Measurements from ENCODE around the gene EIF2S1. TPM values are rescaled to one million over a fixed set of nuclear protein-coding genes. Genes with fewer than 3 reads are reported as not detected.
"Not testable (repeated sequence)": the region's sequence is repeated elsewhere in the genome, so short reads cannot be mapped to it uniquely, and the experiment has no call there.

Gene EIF2S1
- total and polyA plus RNA-seq, 2 experiments from 2014 or later: 42.7 to 135 TPM

- no peaks in the 10 kb centered on the region for H3K27me3 ChIP-seq
- H3K36me3 ChIP-seq: peaks cover 45% of the 10 kb centered on the region
- no peak for TF ChIP-seq CTCF (IDR thresholded peaks at IDR 0.05; ENCODE audit: low read depth, low read length)
- no peak for DNase-seq (ENCODE audit: low read depth in 1 of 2, low spot score in 1 of 2)
- H3K4me1 ChIP-seq (ENCODE audit: low read depth): no peaks in the 10 kb centered on the region
- no peak overlapping the region for H3K4me3 ChIP-seq
- no peaks in the 10 kb centered on the region for H3K9me3 ChIP-seq (ENCODE audit: low read depth)
- no peak overlapping the region for H3K27ac ChIP-seq
Observed at GRCh38 chr14:67331368-67332125, 28.6 kb upstream of the EIF2S1 start.

GRCh38 chr14:67332468-67332867, 27.7 kb upstream of the EIF2S1 start:
- no peak for DNase-seq (ENCODE audit: low read depth in 1 of 2, low spot score in 1 of 2)
- H3K36me3 ChIP-seq: peaks cover 47% of the 10 kb centered on the region
- H3K4me3 ChIP-seq: no peak overlapping the region
- H3K27ac ChIP-seq: no peak overlapping the region
- no peaks in the 10 kb centered on the region for H3K4me1 ChIP-seq (ENCODE audit: low read depth)
- no peaks in the 10 kb centered on the region for H3K27me3 ChIP-seq
- no peaks in the 10 kb centered on the region for H3K9me3 ChIP-seq (ENCODE audit: low read depth)
- no peak for TF ChIP-seq CTCF (IDR thresholded peaks at IDR 0.05; ENCODE audit: low read depth, low read length)

- no peaks in the 10 kb centered on the region for H3K4me1 ChIP-seq (ENCODE audit: low read depth)
- no peak overlapping the region for H3K4me3 ChIP-seq
- no peaks in the 10 kb centered on the region for H3K9me3 ChIP-seq (ENCODE audit: low read depth)
- peaks cover 69% of the 10 kb centered on the region for H3K36me3 ChIP-seq
- H3K27ac ChIP-seq: no peak overlapping the region
- peak; percentile 5 to 35 for DNase-seq (ENCODE audit: low read depth in 1 of 2, low spot score in 1 of 2)
- no peaks in the 10 kb centered on the region for H3K27me3 ChIP-seq
- TF ChIP-seq CTCF (IDR thresholded peaks at IDR 0.05; ENCODE audit: low read depth, low read length): peak; percentile 38
Observed at GRCh38 chr14:67335781-67336180, 24.3 kb upstream of the EIF2S1 start.

- not testable (repeated sequence) for H3K9me3 ChIP-seq (ENCODE audit: low read depth); H3K4me1 ChIP-seq (ENCODE audit: low read depth); H3K27me3 ChIP-seq; H3K27ac ChIP-seq; H3K4me3 ChIP-seq; DNase-seq (ENCODE audit: low read depth in 1 of 2, low spot score in 1 of 2)
- peaks cover 54% of the 10 kb centered on the region for H3K36me3 ChIP-seq
Observed at GRCh38 chr14:67341231-67341630, 18.9 kb upstream of the EIF2S1 start.

- no peak for TF ChIP-seq CTCF (IDR thresholded peaks at IDR 0.05; ENCODE audit: low read depth, low read length)
- H3K9me3 ChIP-seq (ENCODE audit: low read depth): no peaks in the 10 kb centered on the region
- no peak for DNase-seq (ENCODE audit: low read depth in 1 of 2, low spot score in 1 of 2)
- no peak overlapping the region for H3K27ac ChIP-seq
- no peaks in the 10 kb centered on the region for H3K27me3 ChIP-seq
- H3K4me3 ChIP-seq: no peak overlapping the region
- H3K36me3 ChIP-seq: peaks cover 39% of the 10 kb centered on the region
- H3K4me1 ChIP-seq (ENCODE audit: low read depth): no peaks in the 10 kb centered on the region
Observed at GRCh38 chr14:67343601-67344230, 16.4 kb upstream of the EIF2S1 start.

GRCh38 chr14:67345583-67345982, 14.5 kb upstream of the EIF2S1 start:
- no peak for DNase-seq (ENCODE audit: low read depth in 1 of 2, low spot score in 1 of 2)
- H3K4me3 ChIP-seq: no peak overlapping the region
- H3K27ac ChIP-seq: no peak overlapping the region
- no peaks in the 10 kb centered on the region for H3K27me3 ChIP-seq
- no peaks in the 10 kb centered on the region for H3K9me3 ChIP-seq (ENCODE audit: low read depth)
- peaks cover 44% of the 10 kb centered on the region for H3K36me3 ChIP-seq
- no peaks in the 10 kb centered on the region for H3K4me1 ChIP-seq (ENCODE audit: low read depth)
- no peak for TF ChIP-seq CTCF (IDR thresholded peaks at IDR 0.05; ENCODE audit: low read depth, low read length)
